Measurements from ENCODE around the gene CDX1.

CDX1 gene

DNA sequence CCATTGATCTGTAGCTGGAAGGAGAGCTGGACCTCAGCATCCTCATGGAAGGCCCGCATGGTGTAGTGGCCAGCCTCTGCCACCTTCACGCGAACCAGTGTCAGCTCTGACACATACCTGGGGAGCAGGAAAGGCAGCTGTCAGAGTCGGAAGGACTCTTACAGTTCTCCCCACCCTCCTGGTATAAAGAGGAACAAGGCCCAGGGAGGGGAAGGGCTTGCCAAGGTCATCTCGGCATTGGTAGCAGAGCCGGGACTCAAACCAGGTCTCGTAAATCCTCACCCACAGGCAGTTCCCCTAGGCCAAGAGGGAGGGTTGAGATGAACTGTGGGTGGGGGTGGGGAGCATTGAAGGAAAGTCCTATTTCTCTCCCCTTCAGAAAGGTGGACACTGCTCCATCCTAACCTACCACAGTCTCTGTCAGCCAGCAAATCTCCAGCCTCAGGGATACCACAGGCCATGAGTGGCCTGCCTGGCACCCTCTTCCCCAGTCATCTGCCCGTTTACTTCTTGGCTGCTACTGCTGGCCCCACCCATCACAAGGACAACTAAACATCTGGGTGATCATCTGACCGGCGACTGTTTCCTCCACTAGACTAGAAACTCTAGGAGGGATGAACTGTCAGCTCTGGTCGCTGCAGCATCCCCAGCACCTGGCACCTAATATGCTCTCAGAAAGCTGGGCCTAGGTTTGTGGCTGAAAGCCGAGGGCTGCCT lies 34.4 kb upstream of the CDX1 start:
- no peak for DNase-seq

DNA sequence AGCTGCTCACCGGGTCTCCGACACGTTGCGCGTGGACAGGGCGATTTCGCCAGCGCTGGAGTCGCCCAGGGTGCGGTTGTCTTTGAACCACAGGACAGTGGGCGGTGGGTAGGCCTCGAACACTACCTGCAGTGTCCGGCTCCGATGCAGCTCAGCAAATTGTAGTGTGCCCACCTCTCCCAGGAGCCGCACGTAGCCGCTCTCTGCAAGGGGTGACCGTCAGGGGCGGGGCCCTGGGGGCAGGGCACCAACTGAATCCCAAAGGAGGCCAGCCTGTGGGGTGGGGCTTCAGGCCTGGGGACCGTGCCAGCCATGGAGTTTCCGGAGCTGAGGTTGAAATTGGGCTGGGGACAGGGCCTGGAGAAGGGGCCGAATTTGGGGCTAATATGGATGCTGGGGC lies 33.8 kb upstream of the CDX1 start:
- no peak for DNase-seq

- DNase-seq: no peak
Measured at GRCh38 chr5:150133581-150134197, 32.9 kb upstream of the CDX1 start.

GRCh38 chr5:150134198-150134588 lies 32.4 kb upstream of the CDX1 start:
- DNase-seq: no peak

DNA sequence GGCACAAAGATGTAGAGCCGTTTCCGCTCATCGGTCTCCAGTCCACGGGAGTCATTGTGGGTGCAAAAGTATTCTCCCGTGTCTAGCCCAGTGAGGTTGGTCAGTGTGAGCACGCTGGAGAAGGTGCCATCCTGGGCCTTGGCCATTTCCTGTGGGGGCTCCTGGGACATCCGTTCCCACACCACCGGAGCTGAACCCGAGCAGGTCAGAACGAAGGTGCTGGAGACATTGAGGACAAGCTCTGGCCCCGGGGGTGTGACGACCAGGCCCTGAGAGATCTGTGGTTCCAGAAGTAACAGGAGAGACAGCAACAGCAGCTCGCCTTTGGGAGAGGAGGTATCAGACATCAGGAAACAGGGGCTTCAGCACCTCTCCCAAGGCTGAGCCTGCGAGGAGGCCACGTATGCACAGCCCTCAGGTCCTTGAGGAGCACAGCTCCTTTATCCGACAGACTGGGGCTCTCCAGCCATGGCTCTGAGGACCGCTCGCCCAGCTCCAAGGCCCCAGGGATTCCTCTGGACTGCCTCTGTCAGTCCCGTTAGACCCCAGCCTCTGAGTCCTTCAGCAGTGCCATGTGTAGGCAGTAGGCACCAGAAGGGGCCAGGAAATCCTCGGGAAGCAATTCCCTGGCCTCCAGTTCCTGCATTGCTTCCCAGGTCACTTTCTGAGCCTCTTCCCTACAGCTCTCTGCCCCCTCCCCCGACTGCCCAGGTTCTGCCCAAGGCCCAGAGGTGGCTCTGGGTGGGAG lies 30.8 kb upstream of the CDX1 start:
- no peak for DNase-seq

GRCh38 chr5:150136305-150137167 lies 30.0 kb upstream of the CDX1 start:
- DNase-seq: no peak

DNA sequence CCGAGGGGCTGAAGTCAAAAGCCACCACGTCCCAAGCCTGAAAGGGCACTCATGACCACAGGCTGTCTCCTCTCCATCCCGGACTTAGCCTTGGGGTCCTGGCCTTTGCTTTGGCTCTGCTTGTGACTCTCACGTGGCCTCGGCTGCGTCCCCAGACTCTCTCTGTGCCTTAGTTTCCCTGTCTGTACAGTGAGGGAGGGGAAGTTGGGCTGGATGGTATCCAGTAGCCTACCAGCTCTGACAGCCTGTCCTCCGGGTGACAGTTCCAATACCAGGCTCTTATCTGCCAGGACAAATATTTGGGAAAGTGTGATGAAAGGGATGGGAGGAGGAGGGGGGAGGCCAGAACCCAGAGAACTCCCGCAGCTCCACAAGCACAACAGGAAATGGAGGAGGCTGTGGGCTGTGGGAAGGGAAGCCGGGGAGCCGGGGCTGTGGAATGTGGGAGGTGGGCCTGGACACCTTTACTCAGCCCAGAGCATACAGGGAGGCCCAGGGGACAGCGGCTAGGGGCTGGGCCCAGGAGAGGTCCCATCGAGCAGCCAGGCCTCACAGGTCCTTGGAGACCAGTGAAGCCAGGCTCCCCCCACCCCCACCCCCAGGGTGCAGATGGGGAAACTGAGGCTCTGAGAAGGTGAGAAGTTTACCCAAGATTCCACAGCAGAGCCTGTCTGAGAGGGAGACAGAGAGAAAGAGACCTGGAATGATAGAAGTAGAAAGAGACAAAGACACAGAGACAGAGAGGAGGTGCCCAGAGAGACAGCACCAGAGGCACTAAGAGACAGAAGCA lies 29.2 kb upstream of the CDX1 start:
- DNase-seq: no peak

DNA sequence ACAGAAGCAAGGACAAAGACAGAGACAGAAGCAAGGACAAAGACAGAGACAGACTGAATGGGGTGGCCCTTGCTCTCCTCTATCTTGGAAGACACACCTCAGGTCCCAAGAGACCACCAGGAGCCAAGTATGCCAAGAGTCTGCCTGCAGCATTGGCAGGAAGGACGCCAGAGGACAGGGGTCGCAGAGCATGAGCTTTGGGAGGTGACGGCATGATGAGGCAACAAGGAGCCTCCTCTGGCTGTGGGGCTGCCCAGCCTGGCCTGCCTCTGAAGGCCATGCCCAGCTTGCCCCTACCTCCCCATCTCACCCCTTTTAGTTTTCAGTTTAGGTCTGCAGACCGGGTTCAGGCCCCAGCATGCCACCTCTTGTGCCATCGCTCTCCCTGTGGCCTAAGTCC lies 28.6 kb upstream of the CDX1 start:
- no peak for DNase-seq

DNA sequence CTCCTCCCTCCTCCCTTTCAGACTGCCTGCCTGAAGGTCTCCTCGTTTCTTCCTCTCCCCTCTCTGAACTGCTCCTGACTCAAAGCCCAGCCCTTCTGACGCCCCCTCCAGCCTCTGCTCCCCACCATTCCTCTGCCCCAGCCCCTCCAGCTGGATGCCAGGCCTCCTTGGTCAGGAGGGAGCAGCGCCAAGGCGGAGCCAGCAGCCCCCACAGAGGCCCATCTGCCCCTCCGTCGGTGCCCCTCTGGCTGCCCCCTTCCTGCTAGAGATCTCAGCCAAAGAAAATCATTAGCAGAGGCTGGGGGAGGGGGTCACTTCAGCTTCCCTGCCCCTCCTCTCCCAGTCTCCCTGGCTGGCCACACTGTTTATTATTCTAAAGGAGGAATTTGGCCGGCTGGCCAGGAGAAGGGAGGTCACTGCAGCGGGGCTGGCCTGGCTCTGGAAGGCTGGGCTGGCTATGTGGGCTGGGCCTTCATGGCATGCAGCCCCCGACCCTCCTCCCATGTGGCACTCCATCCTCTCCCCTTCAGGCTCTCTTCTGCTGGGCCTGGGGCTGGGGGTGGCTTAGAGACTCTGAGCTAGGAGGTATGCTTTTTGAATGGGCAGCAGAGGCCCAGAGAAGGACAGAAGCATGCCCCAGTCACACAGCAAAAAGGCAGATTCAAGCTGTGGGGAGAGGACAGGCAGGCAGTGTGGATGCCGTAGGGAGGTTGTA lies 27.9 kb upstream of the CDX1 start:
- no peak for DNase-seq

DNA sequence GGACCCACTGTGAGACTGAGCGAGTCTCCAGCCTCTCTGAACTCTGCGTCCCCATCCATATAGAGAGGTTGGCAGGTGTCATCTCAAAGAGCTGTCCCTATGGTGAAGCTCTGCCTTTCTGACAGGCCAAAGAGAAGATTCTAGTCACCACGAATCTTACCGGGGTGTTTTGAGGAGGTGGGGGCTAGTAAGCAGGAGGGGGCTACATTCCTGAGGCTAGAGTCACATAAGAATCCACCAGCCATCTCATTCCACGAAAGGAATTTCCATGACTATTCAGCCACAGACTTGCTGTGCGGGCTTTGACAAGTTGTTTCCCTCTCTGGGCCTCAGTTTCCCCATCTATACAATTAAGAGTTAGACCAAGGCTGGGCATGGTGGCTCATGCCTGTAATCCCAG lies 27.2 kb upstream of the CDX1 start:
- DNase-seq: no peak

GRCh38 chr5:150140830-150141229 lies 25.7 kb upstream of the CDX1 start:
- DNase-seq: no peak

GRCh38 chr5:150141544-150142184 lies 24.9 kb upstream of the CDX1 start:
- DNase-seq: no peak

DNA sequence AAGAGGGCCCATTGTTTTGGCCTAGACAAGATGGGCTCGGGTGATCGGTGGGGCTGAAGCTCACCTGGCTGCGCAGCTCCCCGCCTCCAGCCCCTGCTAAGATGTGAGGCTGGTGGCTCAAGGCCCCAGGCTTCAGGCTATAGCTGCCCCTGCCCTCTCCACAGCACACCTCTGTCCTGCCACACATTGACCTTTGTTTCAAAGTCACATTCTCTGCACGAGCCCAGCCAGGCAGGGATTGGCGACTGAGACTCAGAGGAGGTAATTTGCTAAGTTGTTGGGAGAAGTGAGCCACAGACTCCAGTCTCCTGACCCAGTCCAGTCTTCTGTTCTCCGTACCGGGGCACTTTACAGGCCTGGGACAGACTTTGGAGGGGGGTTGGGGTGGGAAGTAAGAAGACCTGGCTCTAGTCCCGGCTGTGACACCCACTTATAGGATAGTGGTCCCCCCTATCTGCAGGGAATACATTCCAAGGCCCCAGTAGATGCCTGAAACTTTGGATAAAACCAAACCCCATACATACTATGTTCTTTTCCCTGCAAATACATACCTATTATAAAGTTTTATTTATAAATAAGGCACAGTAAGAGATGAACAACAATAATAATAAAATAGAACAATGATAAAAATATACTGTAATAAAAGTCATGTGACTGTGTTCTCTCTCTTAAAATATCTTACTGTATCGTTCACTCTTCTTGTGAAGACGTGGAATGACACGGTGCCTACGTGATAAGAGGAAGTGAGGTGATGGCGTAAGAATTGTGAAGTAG lies 24.2 kb upstream of the CDX1 start:
- DNase-seq: no peak

GRCh38 chr5:150142959-150143349 lies 23.6 kb upstream of the CDX1 start:
- DNase-seq: no peak

GRCh38 chr5:150143350-150144245 lies 23.0 kb upstream of the CDX1 start:
- DNase-seq: no peak

DNA sequence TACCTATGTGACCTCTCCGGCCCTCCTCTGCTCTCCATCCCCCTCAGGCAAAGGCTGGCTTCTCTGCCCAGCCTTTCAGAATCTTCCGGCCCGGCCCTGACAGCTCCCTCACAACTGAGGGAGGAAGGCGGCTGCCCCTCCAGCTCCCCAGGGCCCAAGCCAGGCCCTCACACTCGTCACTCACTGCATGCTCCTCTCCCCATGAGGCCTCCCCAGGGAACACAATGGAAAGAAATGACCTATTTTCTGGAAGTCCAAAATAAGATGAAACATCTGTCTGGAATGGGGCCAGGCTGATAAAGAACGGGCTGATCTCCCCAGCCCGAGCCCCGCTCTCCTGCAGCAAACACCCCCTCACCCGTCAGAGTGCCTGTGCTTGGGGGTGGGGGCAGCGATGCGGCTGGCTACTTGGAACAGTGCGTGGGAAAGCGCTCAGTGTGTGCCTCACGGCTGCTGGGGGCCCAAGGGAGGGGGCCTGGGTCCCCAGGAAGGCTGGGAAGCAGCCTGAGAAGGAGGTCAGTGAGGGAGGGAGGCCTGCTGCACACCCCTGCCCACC lies 22.3 kb upstream of the CDX1 start:
- no peak for DNase-seq

DNA sequence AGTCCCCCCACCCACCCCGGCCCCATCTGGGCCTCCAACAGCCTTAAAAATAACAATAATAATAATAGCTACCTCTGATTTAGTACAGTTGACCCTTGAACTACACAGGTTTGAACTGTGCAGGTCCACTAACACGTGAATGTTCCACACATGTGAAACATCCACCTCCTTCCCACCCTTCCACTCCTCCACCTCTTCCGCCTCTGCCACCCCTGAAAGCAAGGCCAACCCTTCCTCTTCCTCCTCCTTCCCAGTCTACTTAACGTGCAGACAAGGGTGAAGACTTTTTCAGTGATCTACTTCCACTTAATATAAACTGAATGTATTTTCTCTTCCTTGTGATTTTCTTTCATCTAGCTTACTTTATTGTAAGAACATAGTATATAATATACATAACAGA lies 21.7 kb upstream of the CDX1 start:
- DNase-seq: no peak

GRCh38 chr5:150146235-150146634 lies 20.3 kb upstream of the CDX1 start:
- no peak for DNase-seq
